Chondrocyte (in vitro differentiated cells): ENCODE measurements around the gene DMWD. TPM values are rescaled to one million over a fixed set of nuclear protein-coding genes. Genes with fewer than 3 reads are reported as not detected.
A peak's percentile ranks its signal among the peaks of the same experiment; 100 is the strongest.

Experiments used
- DNase-seq: peaks from one replicate; pipeline ENCODE4 v3.0.0; 2021; ENCODE audit warnings: mixed read lengths, low spot score
- H3K27ac Mint-ChIP-seq: one replicate; pipeline ENCODE4 v1.8.0; 2021; ENCODE audit warnings: mild to moderate bottlenecking, moderate library complexity, mixed read lengths; ENCODE audit not compliant: unreplicated experiment
- H3K27me3 Mint-ChIP-seq: 2 replicates; pipeline ENCODE4 v1.8.0; 2021; ENCODE audit warnings: low read depth, mixed read lengths
- H3K36me3 Mint-ChIP-seq: 2 replicates; pipeline ENCODE4 v1.8.0; 2021; ENCODE audit warnings: low read depth, mixed read lengths
- H3K4me1 Mint-ChIP-seq: 2 replicates; pipeline ENCODE4 v1.8.0; 2021; ENCODE audit warnings: low read depth, mild to moderate bottlenecking, mixed read lengths
- H3K4me3 Mint-ChIP-seq: one replicate; pipeline ENCODE4 v1.8.0; 2021; ENCODE audit warnings: mild to moderate bottlenecking, moderate library complexity, mixed read lengths; ENCODE audit not compliant: unreplicated experiment
- H3K9me3 Mint-ChIP-seq: 2 replicates; pipeline ENCODE4 v1.8.0; 2021; ENCODE audit warnings: low read depth, mixed read lengths
- total RNA-seq: library from RNA; stranded (reverse); gene quantifications from 3 replicates; pipeline ENCODE4 v1.2.1, GENCODE V29; 2021
- TF ChIP-seq, protein P1 (sequence below): fragments of 200-600 bp; sonication (generic); IDR thresholded peaks from 2 replicates; pipeline ENCODE4 v1.5.0; 2021; ENCODE audit warnings: antibody characterized with exemption, mild to moderate bottlenecking, moderate library complexity

Gene DMWD
- total RNA-seq, 1 donor from 2014 or later = 77.6 TPM

DNA sequence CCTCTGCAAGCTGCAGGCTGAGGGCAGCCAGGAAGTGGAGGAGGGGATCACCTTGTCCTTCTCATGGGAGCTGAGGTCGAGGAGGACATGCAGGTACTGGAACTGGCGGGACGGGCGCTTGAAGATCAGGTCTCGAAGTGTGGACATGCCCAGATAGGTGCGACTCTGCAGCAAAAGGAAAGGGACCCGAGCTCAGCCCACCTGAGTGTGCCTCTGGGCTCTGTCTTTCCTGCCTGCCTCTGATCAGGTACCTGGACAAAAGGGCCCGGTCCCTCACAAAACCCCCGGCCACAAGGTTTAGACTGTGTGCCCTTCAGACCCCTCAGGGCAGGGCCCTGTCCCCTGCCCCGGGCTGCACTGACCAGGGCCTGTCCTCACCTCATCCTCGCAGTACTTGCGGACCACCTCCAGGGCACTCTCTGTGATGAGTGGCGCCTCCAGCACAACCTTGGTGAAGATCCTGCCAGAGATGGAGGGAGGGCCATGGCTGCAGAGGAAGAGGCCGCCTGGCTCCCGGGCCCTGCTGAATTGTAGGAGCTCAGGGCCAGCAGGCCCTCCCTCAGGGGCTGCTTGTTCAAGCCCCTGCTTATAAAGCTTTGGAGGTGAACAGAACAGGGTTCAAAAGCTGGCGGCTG lies 34.9 kb upstream of the DMWD start:
- Mint-ChIP-seq H3K36me3 (peaks cover 50% of the 10 kb centered on the region), H3K27me3 (no peaks in the 10 kb centered on the region), H3K4me3 (no peak overlapping the region), H3K9me3 (no peaks in the 10 kb centered on the region), H3K4me1 (peaks cover 19% of the 10 kb centered on the region), H3K27ac (no peak overlapping the region)
- no peak for DNase-seq
- TF ChIP-seq, protein P1, sequence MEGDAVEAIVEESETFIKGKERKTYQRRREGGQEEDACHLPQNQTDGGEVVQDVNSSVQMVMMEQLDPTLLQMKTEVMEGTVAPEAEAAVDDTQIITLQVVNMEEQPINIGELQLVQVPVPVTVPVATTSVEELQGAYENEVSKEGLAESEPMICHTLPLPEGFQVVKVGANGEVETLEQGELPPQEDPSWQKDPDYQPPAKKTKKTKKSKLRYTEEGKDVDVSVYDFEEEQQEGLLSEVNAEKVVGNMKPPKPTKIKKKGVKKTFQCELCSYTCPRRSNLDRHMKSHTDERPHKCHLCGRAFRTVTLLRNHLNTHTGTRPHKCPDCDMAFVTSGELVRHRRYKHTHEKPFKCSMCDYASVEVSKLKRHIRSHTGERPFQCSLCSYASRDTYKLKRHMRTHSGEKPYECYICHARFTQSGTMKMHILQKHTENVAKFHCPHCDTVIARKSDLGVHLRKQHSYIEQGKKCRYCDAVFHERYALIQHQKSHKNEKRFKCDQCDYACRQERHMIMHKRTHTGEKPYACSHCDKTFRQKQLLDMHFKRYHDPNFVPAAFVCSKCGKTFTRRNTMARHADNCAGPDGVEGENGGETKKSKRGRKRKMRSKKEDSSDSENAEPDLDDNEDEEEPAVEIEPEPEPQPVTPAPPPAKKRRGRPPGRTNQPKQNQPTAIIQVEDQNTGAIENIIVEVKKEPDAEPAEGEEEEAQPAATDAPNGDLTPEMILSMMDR = no peak

DNA sequence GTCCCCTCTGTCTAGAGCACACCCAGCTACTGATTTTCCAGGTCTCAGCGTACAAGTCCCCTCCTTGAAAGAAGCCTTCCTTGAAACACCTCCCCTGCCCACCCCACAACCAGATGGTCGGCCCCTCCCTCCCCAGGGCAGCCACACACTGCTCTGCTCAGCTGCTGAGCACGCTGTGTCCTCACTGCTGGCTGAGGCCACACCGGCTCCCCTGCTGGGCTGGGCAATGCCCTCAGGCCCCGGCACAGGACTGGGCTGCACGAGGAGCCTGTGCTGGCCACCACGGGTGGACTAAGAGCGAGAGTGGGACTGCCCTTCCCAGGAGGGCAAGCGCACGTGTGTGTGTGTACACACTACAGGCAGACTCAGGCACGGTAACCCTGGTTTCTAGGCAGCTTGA lies 34.3 kb upstream of the DMWD start:
- peak overlapping the region; percentile 47 for H3K27ac Mint-ChIP-seq
- H3K4me1 Mint-ChIP-seq = peaks cover 19% of the 10 kb centered on the region
- TF ChIP-seq, protein P1 = no peak
- peaks cover 45% of the 10 kb centered on the region for H3K36me3 Mint-ChIP-seq
- no peaks in the 10 kb centered on the region for H3K9me3 Mint-ChIP-seq
- no peaks in the 10 kb centered on the region for H3K27me3 Mint-ChIP-seq
- no peak overlapping the region for H3K4me3 Mint-ChIP-seq
- DNase-seq = peak; percentile 87

GRCh38 chr19:45825917-45826893 lies 33.6 kb upstream of the DMWD start:
- TF ChIP-seq, protein P1 = no peak
- Mint-ChIP-seq H3K36me3 (peaks cover 42% of the 10 kb centered on the region), H3K9me3 (no peaks in the 10 kb centered on the region), H3K4me3 (no peak overlapping the region), H3K4me1 (peaks cover 19% of the 10 kb centered on the region), H3K27me3 (no peaks in the 10 kb centered on the region), H3K27ac (no peak overlapping the region)
- DNase-seq = peak; percentile 86

DNA sequence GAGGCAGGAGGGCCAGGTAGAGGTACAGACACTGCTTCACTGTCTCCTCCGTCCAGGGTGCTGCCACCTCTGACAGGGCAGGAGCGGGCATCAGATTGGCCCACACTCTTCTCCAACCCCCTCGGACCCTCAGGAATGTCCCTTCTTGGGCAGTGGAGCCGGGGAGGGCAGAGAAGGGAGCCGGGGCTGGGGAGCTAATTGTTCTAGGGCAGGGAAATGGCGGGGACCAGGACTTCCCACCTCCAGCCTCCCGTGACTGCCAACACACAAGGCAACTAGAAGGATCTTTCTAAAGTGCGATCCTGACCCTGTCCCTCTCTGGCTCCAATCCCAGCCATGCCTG lies 32.6 kb upstream of the DMWD start:
- no peak overlapping the region for H3K27ac Mint-ChIP-seq
- no peak for DNase-seq
- peaks cover 19% of the 10 kb centered on the region for H3K4me1 Mint-ChIP-seq
- H3K4me3 Mint-ChIP-seq = no peak overlapping the region
- no peaks in the 10 kb centered on the region for H3K27me3 Mint-ChIP-seq
- TF ChIP-seq, protein P1 = no peak
- peaks cover 40% of the 10 kb centered on the region for H3K36me3 Mint-ChIP-seq
- no peaks in the 10 kb centered on the region for H3K9me3 Mint-ChIP-seq

DNA sequence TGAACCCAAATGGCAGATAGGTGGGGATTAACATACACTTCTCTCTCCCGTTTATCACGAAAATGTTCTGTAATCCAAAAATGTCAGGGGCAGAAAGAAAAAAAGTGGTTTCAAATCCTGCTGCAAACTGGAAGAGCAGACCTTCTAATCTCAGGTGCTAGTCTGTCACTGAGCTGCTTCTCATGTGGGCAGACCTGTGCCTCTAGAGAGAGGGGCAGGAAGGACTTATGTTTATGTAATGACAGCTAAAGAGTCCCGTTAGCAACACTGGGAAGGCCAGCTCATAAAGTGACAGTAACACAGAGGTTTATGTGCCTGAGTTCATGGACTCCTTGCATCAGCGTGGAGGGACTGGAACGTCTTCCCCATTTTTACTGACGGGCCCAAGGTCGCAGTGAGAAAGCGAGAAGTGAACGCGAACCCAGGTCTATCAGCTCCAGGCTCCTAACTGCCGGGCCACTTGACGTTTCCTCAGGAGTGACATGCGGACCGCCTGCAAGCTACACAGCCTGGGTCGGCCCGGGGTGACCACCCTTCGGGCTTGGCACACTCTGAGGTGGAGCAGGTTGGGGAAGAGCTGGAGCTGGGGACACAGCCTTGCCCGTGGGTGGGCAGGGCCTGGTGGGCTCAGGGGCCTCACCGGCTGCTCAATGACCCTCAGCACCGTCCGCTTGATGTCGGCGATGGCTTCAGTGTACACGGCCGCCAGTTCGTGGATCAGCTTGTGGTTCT lies 32.1 kb upstream of the DMWD start:
- DNase-seq = peak; percentile 87
- Mint-ChIP-seq H3K4me1 (peaks cover 19% of the 10 kb centered on the region), H3K27ac (no peak overlapping the region), H3K4me3 (no peak overlapping the region), H3K9me3 (no peaks in the 10 kb centered on the region), H3K27me3 (no peaks in the 10 kb centered on the region), H3K36me3 (peaks cover 39% of the 10 kb centered on the region)
- TF ChIP-seq, protein P1 = no peak
